SW480 (cell line): ENCODE data around the gene IGSF9B.

Experiments
- DNase-seq: peaks from one replicate; pipeline ENCODE4 v3.0.0-alpha.2; 2016; ENCODE audit warnings: low spot score

The IGSF9B gene

GRCh38 chr11:133919330-133920108 is 37.2 kb downstream of the IGSF9B start:
- DNase-seq: no peak

- DNase-seq: no peak
Measured at GRCh38 chr11:133918608-133919260, 38.0 kb downstream of the IGSF9B start.

DNA sequence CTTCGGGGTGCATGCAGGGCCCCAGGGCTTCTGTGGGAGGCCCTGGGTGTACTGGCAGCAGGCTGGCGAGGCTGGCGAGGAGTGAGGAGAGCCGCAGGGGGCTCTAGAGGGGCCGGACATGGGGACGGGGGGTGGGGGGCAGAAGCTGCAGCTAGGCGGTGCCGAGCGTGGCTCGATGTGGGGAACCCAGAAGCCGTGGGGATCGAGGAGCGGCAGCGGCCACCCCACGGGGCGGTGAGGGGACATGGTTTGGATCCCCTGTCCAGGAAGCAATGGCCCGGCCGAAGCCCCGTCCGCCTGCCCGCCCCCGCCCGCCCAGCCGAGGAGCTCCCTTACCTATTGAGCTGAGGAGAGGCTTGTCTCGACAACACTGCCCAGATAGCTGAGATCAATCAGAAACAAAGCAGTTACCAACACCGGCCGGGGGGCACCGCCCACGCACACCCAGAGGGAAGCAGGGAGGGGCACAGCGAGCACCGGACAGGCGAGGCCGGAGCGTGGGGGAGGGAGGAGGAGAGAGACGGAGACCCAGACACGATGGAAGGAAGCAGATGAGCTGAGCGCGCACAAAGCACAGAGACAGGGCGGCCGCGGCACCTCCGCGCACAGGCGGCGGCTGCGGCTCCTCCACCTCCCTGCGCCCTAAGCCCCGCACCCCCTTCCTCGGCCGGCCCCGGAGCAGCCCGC is 38.7 kb downstream of the IGSF9B start:
- DNase-seq: no peak

DNA sequence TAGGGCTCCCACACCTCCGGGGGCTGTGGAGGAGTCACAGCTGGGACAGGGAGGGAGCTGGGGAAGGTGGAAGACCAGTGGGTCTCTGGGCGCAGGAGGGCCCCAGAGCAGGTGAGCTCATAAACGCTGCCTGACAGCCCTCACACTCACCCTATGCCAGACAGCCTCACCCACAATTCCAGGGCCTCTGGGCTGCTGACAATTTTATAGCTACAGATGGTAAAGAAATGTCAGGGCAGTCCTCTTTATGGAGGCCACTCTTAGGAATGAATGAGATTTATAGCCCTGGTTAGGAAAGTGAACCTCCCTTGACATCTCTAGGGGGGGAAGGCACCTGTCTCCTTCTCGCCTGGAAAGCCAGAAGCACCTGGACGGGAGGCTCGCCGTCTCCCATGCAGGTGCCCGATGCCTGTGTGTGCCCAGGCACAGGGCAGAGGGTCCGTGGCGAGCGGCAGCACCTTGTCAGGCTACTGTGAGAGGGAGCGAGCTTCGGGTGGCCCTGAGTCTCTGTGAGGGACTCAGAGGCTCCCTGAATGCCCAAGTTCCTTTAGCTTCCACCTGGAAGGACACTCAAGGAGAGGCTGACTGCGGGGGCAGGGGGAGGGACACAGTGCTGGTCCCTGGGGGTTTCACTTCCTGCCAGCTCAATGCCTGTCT is 39.9 kb downstream of the IGSF9B start:
- DNase-seq: no peak

DNA sequence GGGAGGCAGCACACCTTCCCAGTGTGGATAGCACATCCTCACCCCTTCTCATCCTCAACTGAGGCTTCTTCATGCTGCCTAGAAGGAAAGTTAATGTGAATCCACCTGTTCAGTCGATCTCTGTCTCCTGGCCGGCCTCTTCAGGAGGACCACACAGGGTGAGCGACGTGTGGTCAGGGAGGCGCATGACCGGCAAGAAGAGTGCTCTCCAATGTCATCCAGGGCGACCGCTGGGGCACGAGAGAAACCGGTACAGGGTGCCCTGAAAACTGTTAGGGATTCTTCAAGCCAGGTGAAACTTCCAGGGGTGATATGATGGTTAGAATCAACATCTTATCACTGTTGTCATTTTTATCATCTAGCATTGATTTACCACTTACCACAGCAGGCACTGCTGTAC is 43.0 kb downstream of the IGSF9B start:
- DNase-seq: no peak

DNA sequence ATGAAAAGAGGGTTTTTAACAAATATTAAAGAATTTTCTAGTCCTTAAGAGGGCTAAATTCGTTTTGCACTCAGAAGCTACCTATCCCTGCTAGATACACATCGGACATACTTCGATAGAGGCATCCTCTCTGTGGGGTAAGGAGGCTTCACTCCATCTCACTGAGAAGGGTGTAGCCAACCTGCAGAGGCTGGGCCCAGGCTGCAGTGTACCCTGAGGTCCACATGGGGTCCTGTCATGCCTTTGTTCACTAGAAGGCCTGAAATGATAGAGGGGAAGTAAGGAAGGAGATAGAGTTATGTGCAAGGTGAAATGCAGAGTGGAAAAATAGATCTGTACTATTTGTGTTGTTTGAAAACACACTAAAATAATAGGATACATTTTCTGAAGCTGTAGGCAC is 45.6 kb downstream of the IGSF9B start:
- peak; percentile 13 for DNase-seq

DNA sequence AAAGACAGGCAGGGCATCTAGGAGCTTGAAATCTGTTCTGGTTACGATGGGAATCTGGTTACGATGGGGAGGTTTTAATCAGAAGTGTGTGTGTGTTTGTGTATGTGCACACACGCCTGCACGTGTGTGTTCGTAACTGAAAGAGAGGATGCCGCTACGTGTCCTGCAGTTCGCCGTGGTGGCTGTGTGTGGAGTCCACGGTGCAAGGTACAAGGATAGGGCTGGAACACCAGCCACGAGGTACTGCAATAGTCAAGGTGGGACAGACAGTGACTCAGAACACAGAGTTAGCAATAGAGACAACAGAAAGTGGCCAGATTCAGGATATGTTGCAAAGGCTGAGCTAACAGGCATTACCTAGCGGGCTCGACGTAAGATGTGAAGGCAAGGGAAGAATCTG is 46.7 kb downstream of the IGSF9B start:
- no peak for DNase-seq

DNA sequence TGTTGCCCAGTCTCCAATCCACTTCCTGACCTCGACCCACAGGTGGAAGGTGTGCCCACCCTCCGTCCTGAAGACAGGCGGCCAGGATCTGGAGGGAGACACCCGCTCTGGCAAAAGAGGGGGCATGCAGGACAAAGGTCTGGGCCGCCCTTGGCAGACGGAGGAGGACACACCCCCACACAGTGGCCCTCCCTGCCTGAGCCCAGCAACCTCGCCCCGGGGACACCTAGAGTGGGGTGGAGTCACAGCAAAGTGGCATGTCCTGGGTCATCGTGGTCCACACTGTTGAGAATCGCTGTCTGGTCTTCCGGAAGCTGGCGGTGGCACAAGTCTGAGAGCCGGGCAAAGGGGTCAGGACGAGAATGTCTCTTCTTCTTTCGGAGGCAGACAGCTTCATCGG is 47.9 kb downstream of the IGSF9B start:
- no peak for DNase-seq

- no peak for DNase-seq
Measured at GRCh38 chr11:133907841-133908241, 48.9 kb downstream of the IGSF9B start.

- DNase-seq: no peak
Measured at GRCh38 chr11:133907216-133907615, 49.6 kb downstream of the IGSF9B start.

DNA sequence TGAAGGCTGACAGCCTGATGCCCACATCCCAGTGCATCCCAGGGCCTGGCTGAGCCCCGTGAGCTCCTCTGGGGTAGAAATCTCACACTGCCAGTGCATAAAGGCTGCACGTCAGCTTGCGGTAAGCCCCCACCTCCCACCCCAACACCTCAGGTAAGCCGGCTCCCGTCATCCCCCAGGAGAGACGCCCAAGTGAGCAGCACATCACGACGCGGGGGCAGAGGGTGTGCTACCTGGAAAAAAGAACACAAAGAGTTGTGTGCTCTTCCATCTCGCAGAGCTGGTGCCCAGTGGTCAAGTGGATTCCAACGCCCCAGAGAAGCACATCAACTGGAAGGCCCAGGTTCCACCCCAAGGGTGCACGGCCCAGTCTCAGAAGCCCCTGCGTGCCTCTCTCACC is 50.0 kb downstream of the IGSF9B start:
- no peak for DNase-seq

GRCh38 chr11:133906241-133906640 is 50.5 kb downstream of the IGSF9B start:
- DNase-seq: no peak

DNA sequence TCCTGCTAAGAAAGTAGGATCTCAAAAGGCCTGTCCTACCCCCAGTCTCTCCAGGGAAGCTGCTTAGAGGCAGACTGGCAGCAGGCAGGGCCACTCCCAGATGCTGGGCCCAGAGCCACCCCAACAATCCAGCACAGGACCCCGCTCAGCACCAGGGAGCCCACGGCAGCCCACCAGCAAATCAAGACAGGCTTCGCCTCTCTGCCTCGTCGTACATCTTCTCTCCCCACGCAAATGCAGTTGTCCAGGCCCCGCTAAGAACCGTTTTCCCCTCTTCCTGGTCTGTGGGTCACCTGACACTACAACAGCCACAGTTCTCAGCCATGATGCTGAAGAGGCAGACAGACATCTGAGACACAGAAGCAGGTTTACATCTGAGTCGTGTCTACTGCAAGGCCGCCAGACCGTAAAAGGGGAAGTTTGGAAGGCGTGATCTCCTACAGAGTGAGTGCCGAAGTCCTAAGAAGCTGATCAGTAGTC is 51.1 kb downstream of the IGSF9B start:
- DNase-seq: no peak

DNA sequence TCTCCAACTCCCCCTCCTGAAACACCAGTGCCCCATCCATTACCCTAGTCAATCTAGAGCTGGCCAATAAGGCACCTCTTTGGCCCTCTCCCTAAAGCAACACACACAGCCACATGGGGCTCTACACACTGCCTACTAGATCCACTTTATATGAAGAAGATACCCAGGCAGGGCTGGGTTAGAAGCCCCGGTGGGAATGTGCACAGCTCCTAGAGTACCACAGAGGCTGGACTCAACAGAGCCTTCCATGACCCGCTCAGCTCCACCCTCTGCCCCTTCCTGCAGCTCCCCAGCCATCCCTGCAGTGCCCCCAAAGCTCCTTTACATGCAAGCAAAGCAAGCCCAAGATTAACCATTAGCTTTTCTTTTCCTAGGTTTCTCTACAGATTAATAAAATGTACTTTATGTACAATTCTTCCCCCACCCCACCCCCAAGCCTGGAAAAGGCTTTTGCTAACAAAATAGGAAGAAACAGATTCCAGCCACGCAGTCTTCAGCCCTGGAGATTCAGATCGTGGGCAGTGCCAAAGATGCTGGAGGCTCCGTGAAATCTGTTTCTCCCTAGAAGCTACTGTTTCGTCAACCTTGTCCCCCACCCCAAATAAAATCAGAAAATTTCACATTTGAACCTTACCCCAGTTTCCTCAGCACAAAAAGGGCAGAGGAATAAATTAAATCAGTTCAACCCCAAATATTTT is 51.8 kb downstream of the IGSF9B start:
- no peak for DNase-seq

GRCh38 chr11:133903875-133904817 is 52.6 kb downstream of the IGSF9B start:
- no peak for DNase-seq

DNA sequence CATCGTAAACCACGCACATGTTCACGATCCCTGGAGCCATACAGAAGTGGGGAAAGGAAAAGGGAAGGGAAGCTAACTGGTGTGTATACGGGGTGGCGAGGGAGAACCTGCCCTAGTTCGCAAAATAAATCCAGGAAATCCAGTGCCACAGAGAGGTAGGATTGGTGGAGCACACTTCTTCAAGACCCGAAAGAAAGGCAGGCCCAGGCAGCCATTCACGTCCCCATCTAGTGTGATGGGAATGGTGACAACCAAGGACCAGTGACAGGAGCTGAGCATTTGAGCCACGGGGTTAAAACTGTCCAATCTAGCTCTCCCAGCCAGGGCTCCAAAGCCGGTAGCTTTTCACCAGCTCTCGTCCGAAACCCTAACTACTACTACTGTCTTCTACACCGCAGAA is 53.7 kb downstream of the IGSF9B start:
- no peak for DNase-seq

DNA sequence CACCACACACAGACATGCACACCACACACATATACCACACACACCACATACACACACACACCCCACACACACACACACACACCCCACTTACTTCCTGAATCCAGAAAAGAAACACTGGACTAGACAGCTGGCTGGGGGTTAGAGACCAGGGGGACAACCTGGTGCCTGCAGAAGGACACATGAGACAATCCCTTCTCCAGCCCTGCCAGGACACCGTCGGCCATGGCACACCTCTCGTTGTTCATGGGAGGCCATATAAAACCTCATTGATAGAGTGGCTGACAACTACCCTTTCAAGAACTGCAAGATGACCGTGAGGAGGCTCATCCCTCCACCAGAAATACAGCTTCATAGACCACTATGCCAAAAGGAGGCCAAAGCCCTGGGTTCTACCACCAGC is 54.3 kb downstream of the IGSF9B start:
- no peak for DNase-seq

DNA sequence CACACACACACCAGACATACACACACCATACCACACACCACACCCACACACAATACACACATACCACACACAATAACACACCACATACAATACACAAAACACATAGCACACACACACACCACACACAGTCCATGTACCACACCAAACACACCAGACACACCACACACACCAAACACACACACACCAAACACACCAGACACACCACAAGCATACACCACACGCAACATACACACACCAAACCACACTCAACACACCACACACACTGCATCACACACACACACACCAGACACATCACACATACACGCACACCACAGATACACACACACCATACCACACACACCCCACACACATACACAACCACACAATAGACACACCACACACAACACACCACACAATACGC is 54.8 kb downstream of the IGSF9B start:
- DNase-seq: no peak

GRCh38 chr11:133901316-133901715 is 55.5 kb downstream of the IGSF9B start:
- DNase-seq: no peak

DNA sequence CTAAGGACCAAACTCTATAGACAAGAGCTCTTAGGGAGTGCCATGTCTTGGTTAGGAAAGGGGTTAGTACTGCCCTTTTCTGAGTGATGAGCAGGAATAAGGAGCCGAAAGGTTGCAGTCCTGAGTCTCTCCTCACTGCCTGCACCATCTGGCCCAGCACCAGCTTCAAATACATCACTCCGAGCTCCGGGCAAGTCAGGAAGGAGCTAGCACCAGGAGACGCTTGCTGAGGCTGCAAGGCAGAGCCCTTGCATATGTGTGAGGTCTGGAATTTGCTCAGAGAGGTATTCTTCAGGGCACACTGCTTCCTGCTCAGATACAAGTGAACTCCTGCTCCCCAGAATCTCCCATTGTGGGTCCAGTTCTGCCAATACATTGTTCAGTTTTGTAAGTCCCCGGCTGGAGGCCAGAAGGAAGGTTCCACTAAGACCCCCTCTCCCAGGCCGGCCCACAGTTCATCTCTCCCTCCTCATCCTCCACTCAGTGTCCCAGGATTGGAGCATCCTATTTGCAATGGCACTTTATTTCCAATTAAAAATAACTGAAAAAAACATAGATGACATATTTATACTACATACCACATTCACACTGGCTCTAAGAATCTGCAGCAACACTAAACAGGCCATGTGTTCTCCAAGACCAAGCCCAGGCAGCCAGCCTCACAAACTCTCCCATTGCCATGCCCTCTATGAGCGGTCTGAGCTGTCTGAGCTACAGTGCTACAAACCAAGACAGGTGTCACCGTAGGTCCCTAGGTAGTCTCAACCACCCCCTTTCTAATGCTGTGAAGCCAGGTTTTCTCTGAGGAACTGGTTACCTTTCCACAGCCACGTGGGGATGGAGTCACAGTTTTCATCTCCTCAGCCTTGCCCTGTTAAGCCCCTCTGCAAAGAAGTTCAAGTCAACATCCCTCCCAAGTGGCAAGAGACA is 56.3 kb downstream of the IGSF9B start:
- DNase-seq: no peak
